Hematopoietic multipotent progenitor cell treated with erythropoietin and hydrocortisone succinate and interleukin-3 and kit ligand, for 17 days (in vitro differentiated cells): ENCODE data around the gene DENND2A.
"Not testable (repeated sequence)": the region's sequence is repeated elsewhere in the genome, so short reads cannot be mapped to it uniquely, and the experiment has no call there.

ENCODE experiments used
- DNase-seq: peaks from one replicate; pipeline ENCODE4 v3.0.0-alpha.2; 2015; ENCODE audit warnings: low spot score

Gene DENND2A

GRCh38 chr7:140673063-140673773 lies 32.6 kb upstream of the DENND2A start:
- DNase-seq, result no peak

GRCh38 chr7:140672382-140673062 lies 31.9 kb upstream of the DENND2A start, which contains the start of gene ADCK2:
Gene ADCK2 (plus strand): TSS chr7:140672945. CDS start chr7:140673331, 386 bp downstream.
- peak; percentile 40 for DNase-seq

DNA sequence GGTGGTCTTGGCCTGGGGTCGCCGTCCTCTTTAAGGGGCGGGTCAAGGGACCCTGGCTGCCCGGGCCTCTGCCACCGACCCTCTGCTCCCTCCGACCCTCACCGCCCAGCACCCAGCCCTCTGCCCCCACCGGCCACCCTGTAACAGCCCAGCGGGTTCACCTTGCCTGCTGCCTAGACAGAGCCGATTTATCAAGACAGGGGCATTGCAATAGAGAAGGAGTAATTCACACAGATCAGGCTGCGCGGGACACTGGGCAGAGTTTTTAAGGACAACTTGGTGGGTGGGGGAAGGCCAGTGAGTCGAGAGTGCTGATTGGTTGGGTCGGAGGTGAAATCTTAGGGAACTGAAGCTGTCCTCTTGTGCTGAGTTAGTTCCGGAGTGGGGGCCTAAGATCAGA lies 31.4 kb upstream of the DENND2A start:
- no peak for DNase-seq

DNA sequence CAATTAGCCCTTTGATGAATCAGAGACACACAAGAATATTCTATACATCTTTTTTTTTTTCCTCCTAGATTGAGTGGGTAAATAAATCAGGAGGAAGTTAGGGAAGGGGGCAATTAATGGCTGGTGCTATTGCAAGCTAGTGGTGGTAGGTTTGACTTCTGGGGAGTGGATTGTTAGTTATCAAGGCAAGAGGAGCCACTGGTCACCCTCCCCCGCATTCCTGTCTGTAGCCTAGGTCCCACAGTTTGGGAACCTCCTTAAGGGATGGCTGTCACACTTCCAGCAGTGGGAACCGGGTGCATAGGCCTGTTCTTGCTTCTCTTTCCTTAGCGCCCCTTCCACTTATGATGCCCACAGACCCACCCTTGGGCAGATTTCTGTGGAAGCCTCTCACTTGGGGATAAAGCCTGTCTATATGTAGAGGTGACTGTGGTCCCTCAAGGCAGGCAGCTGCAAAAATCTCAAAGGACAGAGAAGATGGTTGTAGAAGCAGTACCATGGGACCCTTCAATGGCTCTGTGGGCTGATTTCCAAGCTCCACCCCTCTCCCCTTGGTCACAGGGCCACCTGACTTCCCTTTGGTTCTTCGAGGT lies 29.8 kb upstream of the DENND2A start:
- DNase-seq, result no peak

DNA sequence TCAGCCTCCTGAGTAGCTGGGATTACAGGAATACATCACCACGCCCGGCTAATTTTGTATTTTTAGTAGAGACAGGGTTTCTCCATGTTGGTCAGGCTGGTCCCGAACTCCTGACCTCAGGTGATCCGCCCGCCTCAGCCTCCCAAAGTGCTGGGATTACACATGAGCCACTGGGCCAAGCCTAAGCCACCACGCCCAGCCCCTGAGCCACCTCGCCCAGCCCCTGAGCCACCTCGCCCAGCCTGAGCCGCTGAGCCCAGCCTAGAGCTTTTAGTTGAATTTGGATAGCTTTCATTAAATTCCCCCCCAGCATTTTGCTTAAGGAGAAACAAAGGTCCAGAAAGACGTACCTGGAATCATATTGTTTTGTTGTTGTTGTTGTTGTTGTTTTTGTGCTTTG lies 29.2 kb upstream of the DENND2A start:
- not testable (repeated sequence) for DNase-seq

DNA sequence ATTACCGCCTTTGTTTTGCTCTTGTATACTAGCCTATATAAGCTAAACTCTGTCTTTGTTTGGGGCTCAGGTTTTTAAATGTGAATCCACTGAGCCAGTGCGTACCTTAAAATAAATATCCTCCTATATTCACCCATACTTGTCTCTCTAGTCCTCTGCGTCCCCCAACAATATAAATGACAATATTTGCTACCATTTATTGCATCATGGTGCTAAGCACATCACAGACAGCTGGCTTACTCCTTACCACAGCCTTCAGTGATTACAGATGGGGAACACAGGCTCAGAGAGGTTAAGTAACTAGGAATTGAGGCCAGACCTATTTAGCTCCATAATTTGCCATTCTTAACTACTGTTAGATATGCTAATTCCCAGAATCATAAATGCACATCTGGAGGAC lies 28.7 kb upstream of the DENND2A start:
- no peak for DNase-seq

- DNase-seq, result no peak
Observed at GRCh38 chr7:140668641-140669040, 28.0 kb upstream of the DENND2A start.

GRCh38 chr7:140667476-140667875 lies 26.9 kb upstream of the DENND2A start:
- no peak for DNase-seq

GRCh38 chr7:140662938-140663337 lies 22.3 kb upstream of the DENND2A start:
- DNase-seq, result not testable (repeated sequence)

- no peak for DNase-seq
Observed at GRCh38 chr7:140661124-140661523, 20.5 kb upstream of the DENND2A start.

- no peak for DNase-seq
Observed at GRCh38 chr7:140659856-140660255, 19.2 kb upstream of the DENND2A start.

GRCh38 chr7:140657891-140658290 lies 17.3 kb upstream of the DENND2A start:
- DNase-seq, result no peak

GRCh38 chr7:140656548-140657515 lies 16.2 kb upstream of the DENND2A start:
- no peak for DNase-seq

- no peak for DNase-seq
Observed at GRCh38 chr7:140655511-140656408, 15.1 kb upstream of the DENND2A start.

DNA sequence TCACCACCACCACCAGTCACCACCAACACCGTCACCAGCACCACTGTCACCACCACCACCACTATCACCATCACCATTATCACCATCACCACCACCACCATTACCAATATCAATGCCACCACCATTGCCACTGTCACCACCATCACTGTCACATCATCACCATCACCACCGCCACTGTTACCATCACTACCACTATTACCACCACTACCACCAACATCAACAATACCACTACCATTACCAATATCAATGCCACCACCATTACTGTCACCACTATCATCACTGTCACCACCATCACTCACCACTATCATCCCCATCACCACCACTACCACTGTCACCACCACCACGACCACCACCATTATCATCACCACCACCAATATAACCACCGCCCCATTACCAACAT lies 14.0 kb upstream of the DENND2A start:
- no peak for DNase-seq

GRCh38 chr7:140654109-140654387 lies 13.4 kb upstream of the DENND2A start:
- DNase-seq, result no peak

DNA sequence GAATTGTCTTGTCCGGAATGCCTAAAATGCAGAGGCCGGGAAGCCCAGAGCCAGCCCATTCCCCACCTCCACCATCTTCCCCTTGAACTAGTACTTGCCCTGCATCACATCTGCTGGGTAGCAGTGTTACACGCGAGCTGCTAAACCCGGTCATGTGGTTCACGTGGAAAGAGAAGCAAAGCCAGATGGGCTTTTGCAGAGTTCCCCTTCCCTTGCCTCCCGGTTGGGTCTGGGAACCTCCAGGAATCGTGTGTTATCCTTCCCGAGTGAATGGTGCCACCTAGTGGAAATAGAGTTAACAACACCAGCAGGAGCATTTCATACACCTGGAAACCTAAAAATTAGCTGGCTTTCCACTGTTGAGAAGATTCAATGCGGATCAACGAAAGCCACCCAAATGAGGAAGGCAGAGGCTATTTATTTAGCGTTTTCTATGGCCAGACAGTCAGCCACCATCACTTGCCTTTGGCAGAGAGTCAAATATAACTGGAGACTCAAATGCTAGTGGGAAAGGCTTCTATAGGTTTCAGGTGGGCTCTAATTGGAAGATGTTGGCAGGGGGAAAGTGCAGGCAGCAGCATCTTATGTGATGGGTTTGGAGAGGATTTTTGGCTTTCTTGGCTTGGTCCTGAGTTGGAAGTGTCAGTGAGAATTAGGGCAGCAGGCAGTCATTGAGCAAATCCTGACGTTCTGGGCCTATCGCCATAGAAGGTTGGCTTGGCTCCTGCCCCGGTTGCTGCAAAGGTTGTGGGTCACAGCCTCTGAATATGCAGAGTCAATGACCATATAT lies 12.9 kb upstream of the DENND2A start:
- peak; percentile 80 for DNase-seq

GRCh38 chr7:140650367-140650766 lies 9.8 kb upstream of the DENND2A start:
- DNase-seq, result no peak

DNA sequence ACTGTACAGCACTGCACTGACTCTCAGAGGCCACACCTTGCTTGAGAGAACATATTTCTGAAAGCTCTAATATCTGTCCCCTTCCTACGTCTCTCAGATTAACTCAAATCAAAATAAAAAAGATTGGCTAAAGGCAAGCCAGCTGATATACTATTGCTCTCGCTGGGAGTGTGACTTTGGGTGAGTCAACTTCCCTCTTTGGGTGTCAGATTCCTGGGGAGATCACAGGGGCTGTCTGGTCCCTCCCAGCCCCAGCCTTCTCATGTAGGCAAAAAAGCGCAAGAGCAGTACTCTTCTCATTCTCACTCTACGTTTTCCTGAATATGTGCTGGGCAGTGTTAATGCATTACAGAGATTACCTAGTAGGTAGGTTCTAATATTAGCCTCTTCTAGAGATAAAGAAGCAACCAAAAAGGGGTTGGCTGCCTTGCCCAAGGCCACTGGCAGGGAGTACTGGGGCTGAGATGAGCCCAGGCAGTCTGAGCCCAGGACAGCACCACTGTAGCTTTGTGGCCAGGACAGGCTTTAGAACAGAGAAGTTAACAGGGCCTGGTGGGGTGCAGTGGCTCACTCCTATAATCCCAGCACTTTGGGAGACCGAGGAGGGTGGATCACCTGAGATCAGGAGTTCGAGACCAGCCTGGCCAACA lies 9.1 kb upstream of the DENND2A start:
- no peak for DNase-seq
